Skeletal muscle tissue (tissue), 4 donors: ENCODE measurements around the gene SYNGAP1. TPM values are rescaled to one million over a fixed set of nuclear protein-coding genes. Genes with fewer than 3 reads are reported as not detected.
A peak's percentile ranks its signal among the peaks of the same experiment; 100 is the strongest.
"Not testable (repeated sequence)": the region's sequence is repeated elsewhere in the genome, so short reads cannot be mapped to it uniquely, and the experiment has no call there.

Experiments used
- H3K27ac ChIP-seq: one replicate; pipeline ENCODE4 v1.7.0; 2013; ENCODE audit warnings: mild to moderate bottlenecking, low read depth, low read length, inconsistent platforms
- H3K27me3 ChIP-seq, 3 donors: one replicate each; pipeline ENCODE4 v1.7.0; 2013; ENCODE audit warnings: low read length in 3 of 3; ENCODE audit not compliant: control insufficient read depth in 3 of 3, insufficient read depth in 3 of 3
- H3K36me3 ChIP-seq, 3 donors: one replicate each; pipeline ENCODE4 v1.7.0; 2013; ENCODE audit warnings: low read length in 3 of 3; ENCODE audit not compliant: control insufficient read depth in 3 of 3, insufficient read depth in 3 of 3
- H3K4me1 ChIP-seq, 3 donors: one replicate each; pipeline ENCODE4 v1.7.0; 2013; ENCODE audit warnings: low read length in 3 of 3, mild to moderate bottlenecking in 3 of 3; ENCODE audit not compliant: control insufficient read depth in 3 of 3, insufficient read depth in 3 of 3
- H3K4me3 ChIP-seq, 3 donors: one replicate each; pipeline ENCODE4 v1.7.0; 2013; ENCODE audit warnings: low read length in 3 of 3
- H3K9ac ChIP-seq, 3 donors: one replicate each; pipeline ENCODE4 v1.7.0; 2013; ENCODE audit warnings: low read length in 3 of 3, mild to moderate bottlenecking in 3 of 3, moderate library complexity in 2 of 3, low read depth in 1 of 3
- H3K9me3 ChIP-seq, 3 donors: one replicate each; pipeline ENCODE4 v1.7.0; 2013; ENCODE audit warnings: low read length in 3 of 3; ENCODE audit not compliant: control insufficient read depth in 3 of 3
- total RNA-seq: library from RNA; depleted of rRNA; stranded (reverse); fragments of >200 nt; gene quantifications from one replicate; pipeline ENCODE4 v1.2.3, GENCODE V29; 2014
- donor health status: Osteomylitis.

The SYNGAP1 gene
- total RNA-seq = 1.6 TPM

DNA sequence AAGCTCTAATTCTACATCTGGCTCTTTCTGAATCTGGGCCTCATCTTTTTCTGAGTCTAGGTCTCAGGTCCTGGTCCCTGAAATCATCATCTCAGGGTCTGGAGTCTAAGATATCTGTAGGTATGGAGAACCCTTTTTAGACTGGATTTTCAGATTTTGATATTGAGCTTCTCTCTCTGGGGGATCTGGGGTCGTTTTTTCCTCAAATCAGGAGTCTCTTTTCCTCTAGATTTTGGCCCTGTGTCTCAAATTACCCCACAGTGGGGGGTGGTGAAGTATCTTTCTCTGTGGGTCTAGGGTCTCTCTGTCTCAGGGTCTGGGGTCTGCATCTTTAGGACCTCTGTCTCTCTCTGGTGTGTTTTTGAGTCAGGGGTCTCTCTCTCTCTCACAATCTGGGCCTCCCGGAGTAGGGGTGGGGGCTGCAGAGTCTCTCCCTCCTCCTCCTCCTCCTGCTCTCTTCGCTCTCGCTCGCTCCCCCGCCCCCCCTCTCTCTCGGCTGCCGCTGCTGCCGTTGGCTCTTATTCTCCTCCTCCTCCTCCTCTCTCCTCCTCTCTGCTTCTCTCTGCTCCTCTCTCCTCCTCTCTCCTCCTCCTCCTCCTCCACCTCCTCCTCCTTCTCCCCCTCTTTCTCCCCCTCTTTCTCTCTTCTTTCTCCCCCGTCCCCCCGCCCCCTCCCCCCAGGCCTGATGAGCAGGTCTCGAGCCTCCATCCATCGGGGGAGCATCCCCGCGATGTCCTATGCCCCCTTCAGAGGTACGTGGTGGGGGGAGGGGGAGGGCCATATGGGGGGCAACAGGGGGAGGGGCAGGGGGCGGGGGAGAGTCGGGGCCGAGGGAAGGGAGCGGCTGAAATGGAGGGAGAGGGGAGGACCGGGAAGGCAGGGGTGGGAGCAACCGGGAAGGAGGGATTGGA, at the start of gene SYNGAP1:
TSS of gene SYNGAP1 (plus strand) at position 486 of the 911 bp plus-strand sequence. CDS start at position 686, 200 bp downstream.
- Histone ChIP-seq H3K9me3 (no peaks in the 10 kb centered on the region), H3K27me3 (peaks cover 0 to 15% (median 0%) of the 10 kb centered on the region in 3 donors), H3K9ac (peak within 1 kb of the TSS in 1 of 3 donors; percentile 89), H3K27ac (peak within 1 kb of the TSS; percentile 92), H3K4me3 (peak within 1 kb of the TSS in 2 of 3 donors; percentile 48 to 89), H3K36me3 (peaks cover 15 to 20% (median 16%) of the 10 kb centered on the region in 3 donors), H3K4me1 (peaks cover 34 to 40% (median 38%) of the 10 kb centered on the region in 3 donors)

DNA sequence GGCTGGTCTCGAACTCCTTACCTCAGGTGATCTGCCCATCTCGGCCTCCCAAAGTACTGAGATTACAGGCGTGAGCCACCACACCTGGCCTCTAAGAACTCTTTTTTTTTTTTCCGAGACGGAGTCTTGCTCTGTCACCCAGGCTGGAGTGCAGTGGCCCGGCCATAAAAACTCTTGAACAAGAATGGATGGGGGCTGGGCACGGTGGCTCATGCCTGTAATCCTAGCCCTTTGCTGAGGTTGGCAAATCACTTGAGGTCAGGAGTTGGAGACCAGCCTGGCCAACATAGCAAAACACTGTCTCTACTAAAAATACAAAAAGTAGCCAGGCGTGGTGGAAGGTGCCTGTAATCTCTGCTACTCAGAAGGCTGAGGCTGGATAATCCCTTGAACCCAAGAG, 48.0 kb upstream of the SYNGAP1 start:
- H3K36me3 ChIP-seq, H3K27me3 ChIP-seq, H3K4me3 ChIP-seq, H3K9me3 ChIP-seq, H3K9ac ChIP-seq, H3K27ac ChIP-seq: not testable (repeated sequence)
- H3K4me1 ChIP-seq = peaks cover 4 to 21% (median 11%) of the 10 kb centered on the region in 3 donors

DNA sequence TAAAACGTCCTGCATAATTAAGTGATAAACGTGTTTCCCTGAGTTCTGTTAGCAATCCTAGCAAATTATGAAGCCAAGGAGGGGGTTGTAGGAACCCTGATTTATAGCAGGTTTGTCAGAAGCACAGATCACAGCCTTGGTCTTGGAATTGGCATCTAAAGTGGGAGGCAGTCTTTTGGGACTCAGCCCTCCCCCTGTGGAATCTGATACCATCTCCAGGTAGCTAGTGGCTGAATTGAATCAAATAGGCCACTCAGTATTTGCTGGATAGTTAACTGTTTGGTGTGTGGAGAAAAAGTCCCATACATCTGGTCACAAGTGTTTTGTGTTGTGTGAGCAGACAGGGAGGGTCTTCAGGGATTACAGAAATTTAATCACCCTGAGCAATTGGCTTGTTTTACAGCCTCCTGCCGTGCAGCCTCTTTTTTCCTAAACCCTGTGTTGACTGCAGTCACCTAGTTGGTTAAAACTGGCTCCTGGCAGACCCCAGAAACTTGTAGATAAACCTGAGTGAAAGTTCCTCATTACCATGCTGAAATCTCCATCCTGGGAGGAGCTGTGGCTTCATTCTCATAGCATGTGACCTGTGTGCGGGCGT, 47.2 kb upstream of the SYNGAP1 start:
- H3K36me3 ChIP-seq = no peaks in the 10 kb centered on the region
- peaks cover 4 to 21% (median 11%) of the 10 kb centered on the region in 3 donors for H3K4me1 ChIP-seq
- H3K27ac ChIP-seq = no peak overlapping the region
- no peaks in the 10 kb centered on the region for H3K9me3 ChIP-seq
- H3K9ac ChIP-seq = peak overlapping the region in 1 of 3 donors; percentile 17
- no peak overlapping the region for H3K4me3 ChIP-seq
- H3K27me3 ChIP-seq = no peaks in the 10 kb centered on the region

DNA sequence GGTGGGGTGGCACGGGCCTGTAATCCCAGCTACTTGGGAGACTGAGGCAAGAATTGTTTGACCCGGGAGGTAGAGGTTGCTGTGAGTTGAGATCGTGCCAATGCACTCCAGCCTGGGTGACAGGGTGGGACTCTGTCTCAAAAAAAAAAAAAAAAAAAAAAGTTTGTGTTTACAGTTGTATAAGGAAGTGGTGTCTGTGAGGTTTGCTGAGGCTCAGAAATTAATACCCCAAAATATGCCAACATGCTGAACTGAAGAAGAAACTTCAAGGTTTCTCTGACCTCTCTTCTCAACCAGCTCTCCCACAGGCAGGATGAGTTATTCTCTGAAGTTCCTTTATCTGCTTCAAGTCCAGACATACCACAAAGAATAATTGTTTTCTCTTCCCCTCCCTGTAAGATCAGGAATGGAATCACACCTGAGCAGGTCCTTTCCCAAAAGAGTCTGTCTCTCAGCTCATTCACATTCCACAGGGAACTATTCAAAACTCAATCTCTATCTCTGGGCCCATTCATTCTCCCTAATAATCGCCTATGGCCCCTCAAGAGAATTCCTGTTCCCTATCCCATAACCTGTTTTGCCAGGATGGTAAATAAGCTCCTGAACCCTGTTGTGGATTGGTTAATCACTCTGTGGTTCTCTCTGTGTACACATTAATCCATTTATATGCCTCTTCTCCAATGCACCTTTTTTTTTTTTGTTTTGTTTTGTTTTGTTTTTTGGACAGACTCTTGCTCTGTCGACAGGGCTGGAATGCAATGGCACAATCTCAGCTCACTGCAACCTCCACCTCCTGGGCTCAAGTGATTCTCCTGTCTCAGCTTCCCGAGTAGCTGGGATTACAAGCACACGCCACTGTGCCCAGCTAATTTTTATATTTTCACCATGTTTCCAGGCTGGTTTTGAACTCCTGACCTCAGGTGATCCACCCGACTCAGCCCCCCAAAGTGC, 45.6 kb upstream of the SYNGAP1 start:
- no peaks in the 10 kb centered on the region for H3K36me3 ChIP-seq
- peak overlapping the region in 1 of 3 donors; percentile 1 for H3K9ac ChIP-seq
- H3K27me3 ChIP-seq = no peaks in the 10 kb centered on the region
- H3K27ac ChIP-seq = peak overlapping the region; percentile 56
- H3K9me3 ChIP-seq = no peaks in the 10 kb centered on the region
- no peak overlapping the region for H3K4me3 ChIP-seq
- peaks cover 4 to 21% (median 11%) of the 10 kb centered on the region in 3 donors for H3K4me1 ChIP-seq

DNA sequence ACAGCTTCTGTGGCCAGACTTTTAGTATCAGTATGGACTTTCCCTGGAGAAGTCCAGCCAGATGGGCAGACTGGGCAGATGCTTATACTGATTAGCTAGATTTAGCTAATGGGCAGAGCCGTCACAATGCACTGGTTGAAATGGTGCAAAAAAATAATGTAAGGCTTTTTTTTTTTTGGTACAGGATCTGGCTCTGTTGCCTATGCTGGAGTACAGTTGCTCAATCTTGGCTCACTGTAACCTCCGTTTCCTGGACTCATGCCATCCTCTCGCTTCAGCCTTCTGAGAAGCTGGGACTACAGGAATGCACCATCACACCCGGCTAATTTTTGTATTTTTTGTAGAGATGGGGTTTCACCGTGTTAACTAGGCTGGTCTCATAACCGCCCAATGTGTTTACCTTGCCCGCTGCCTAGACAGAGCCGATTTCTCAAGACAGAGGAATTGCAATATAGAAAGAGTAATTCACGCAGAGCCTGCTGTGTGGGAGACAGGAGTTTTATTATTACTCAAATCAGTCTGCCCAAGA, 44.7 kb upstream of the SYNGAP1 start:
- Histone ChIP-seq H3K4me3 (peak overlapping the region in 2 of 3 donors; percentile 14 to 40), H3K9ac (peak overlapping the region in 1 of 3 donors; percentile 1), H3K4me1 (peaks cover 4 to 21% (median 11%) of the 10 kb centered on the region in 3 donors), H3K27ac (peak overlapping the region; percentile 56), H3K36me3 (no peaks in the 10 kb centered on the region), H3K9me3 (no peaks in the 10 kb centered on the region), H3K27me3 (no peaks in the 10 kb centered on the region)

DNA sequence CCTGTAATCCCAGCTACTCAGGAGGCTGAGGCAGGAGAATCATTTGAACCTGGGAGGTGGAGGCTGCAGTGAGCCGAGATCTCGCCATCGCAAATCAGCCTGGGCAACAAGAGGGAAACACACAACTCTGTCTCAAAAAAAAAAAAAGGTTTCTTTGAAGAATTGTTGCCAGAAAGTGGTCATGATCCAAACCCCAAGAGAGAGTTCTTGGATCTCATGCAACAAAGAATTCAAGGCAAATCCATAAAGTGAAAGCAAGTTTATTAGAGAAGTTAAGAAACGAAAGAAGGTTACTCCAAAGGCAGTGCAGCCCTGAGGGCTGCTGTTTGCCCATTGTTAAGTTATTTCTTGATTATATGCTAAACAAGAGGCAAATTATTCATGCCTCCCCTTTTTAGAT, 42.7 kb upstream of the SYNGAP1 start:
- H3K27ac ChIP-seq = no peak overlapping the region
- H3K36me3 ChIP-seq = no peaks in the 10 kb centered on the region
- no peak overlapping the region for H3K9ac ChIP-seq
- H3K9me3 ChIP-seq = no peaks in the 10 kb centered on the region
- H3K4me3 ChIP-seq = no peak overlapping the region
- no peaks in the 10 kb centered on the region for H3K27me3 ChIP-seq
- peaks cover 4 to 20% (median 11%) of the 10 kb centered on the region in 3 donors for H3K4me1 ChIP-seq

DNA sequence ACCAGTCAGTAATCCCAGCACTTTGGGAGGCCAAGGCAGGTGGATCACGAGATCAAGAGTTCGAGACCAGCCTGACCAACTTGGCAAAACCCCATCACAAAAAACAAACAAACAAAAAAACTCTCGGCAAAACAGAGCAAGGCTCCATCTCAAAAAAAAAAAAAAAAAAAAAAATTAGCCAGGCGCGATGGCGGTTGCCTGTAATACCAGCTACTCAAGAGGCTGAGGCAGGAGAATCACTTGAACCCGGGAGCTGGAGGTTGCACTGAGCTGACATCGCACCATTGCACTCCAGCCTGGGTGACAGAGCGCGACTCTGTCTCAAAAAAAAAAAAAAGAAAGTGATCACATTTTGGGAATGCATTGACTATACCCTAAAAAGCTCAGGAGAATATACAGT, 40.7 kb upstream of the SYNGAP1 start:
- not testable (repeated sequence) for H3K4me3 ChIP-seq, H3K36me3 ChIP-seq, H3K9me3 ChIP-seq, H3K27ac ChIP-seq, H3K27me3 ChIP-seq, H3K9ac ChIP-seq
- H3K4me1 ChIP-seq = peaks cover 4 to 13% (median 7%) of the 10 kb centered on the region in 3 donors

DNA sequence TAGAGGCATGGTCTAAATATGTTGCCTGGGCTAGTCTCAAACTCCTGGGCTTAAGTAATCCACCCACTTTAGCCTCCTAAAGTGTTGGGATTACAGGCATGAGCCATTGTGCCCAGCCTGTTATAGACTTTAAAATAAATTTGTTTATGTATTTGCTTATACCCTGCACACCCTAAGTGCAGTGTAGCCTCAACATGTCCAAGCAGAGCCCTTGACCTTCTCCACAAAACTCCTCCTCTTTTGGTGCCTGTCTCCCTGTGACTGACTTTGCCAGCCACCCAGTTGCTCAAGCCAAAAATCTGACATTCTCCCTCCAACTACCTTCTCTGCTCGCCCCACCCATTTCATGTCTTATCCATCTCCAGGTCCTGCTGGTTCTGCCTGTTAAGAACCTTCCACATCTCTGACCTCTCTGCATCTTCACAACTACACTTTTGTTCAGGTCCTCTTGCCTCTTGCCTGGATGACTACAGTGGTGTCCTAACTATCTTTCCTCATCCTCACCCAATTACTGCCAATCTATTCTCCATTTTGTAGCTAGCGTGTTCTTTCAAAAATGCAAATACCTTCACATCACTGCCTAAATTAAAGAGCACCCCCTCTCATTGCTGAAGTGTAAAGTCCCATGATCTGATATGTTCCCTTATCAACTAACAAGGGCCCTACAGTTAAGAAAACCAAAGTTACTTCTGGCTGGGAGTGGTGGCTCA, 39.4 kb upstream of the SYNGAP1 start:
- no peaks in the 10 kb centered on the region for H3K36me3 ChIP-seq

More for the DNA sequence above, 39.4 kb upstream of the SYNGAP1 start:
- H3K27ac ChIP-seq = no peak overlapping the region
- H3K9me3 ChIP-seq = no peaks in the 10 kb centered on the region
- H3K27me3 ChIP-seq = no peaks in the 10 kb centered on the region
- H3K4me3 ChIP-seq = no peak overlapping the region
- peaks cover 0 to 5% (median 2%) of the 10 kb centered on the region in 3 donors for H3K4me1 ChIP-seq
- H3K9ac ChIP-seq = no peak overlapping the region
